Measurements from ENCODE around the gene ZNF22.

- TF ChIP-seq CTCF (IDR thresholded peaks at IDR 0.05), result no peak
- TF ChIP-seq POLR2A (IDR thresholded peaks at IDR 0.05), result no peak
Measured at GRCh38 chr10:44995581-44995913, 5.2 kb upstream of the ZNF22 start.

Measured in adrenal gland (tissue), 5 donors.